Activated naive CD4-positive, alpha-beta T cell treated with anti-CD3 and anti-CD28 coated beads, Interleukin-2, amount 10 ng/mL, durations not matched to agents 5 hours and 36 hours (primary cell): ENCODE measurements around the gene NPB. TPM values are rescaled to one million over a fixed set of nuclear protein-coding genes. Genes with fewer than 3 reads are reported as not detected.

Experiments used
- total RNA-seq, 2 experiments: library from RNA; stranded (reverse); gene quantifications; one replicate each; pipeline ENCODE4 v1.2.3, GENCODE V29; 2021

Gene NPB
- total RNA-seq: under 1 TPM; 0.10 to 0.20 TPM

DNA sequence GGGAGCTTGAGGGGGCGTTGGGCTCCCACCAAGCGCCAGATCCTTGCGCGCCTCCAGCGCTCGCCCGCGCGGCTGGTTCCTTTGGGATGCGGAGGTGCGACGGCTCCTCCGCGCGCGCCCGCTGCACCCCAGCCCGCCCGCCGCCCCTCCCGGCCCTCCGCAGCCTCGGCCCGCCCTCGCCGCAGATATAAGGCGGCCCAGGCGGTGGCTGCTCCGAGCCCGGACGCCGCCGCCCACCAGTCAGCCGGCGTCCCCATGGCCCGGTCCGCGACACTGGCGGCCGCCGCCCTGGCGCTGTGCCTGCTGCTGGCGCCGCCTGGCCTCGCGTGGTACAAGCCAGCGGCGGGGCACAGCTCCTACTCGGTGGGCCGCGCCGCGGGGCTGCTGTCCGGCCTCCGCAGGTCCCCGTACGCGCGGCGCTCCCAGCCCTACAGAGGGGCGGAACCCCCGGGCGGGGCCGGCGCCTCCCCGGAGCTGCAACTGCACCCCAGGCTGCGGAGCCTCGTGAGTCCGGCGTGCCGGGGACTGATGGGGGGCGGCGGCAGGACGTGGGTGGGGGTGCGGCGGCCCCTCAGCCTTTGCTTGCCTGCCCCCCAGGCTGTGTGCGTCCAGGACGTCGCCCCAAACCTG lies at the start of gene NPB:
TSS of gene NPB (plus strand) at position 216 of the 630 bp plus-strand sequence. CDS start at position 256, 40 bp downstream.

GRCh38 chr17:81859906-81860755 lies 41.9 kb upstream of the NPB start, which contains the start of gene P4HB:
Gene P4HB, minus strand, starts transcription at chr17:81860535. Its CDS starts 64 bp downstream, at chr17:81860471.

GRCh38 chr17:81870981-81871386 lies 31.1 kb upstream of the NPB start, which contains the start of gene ARHGDIA:
Gene ARHGDIA, minus strand, starts transcription at chr17:81871337. Its CDS starts 1,407 bp downstream, at chr17:81869930.

GRCh38 chr17:81911277-81911961 lies 9.4 kb downstream of the NPB start, which contains the start of gene PCYT2:
Gene PCYT2, minus strand, starts transcription at chr17:81911399. Its CDS starts 44 bp downstream, at chr17:81911355.

GRCh38 chr17:81917565-81918332 lies 15.7 kb downstream of the NPB start, which contains the start of gene SIRT7:
Gene SIRT7, minus strand, starts transcription at chr17:81918176. Its CDS starts 45 bp downstream, at chr17:81918131.

DNA sequence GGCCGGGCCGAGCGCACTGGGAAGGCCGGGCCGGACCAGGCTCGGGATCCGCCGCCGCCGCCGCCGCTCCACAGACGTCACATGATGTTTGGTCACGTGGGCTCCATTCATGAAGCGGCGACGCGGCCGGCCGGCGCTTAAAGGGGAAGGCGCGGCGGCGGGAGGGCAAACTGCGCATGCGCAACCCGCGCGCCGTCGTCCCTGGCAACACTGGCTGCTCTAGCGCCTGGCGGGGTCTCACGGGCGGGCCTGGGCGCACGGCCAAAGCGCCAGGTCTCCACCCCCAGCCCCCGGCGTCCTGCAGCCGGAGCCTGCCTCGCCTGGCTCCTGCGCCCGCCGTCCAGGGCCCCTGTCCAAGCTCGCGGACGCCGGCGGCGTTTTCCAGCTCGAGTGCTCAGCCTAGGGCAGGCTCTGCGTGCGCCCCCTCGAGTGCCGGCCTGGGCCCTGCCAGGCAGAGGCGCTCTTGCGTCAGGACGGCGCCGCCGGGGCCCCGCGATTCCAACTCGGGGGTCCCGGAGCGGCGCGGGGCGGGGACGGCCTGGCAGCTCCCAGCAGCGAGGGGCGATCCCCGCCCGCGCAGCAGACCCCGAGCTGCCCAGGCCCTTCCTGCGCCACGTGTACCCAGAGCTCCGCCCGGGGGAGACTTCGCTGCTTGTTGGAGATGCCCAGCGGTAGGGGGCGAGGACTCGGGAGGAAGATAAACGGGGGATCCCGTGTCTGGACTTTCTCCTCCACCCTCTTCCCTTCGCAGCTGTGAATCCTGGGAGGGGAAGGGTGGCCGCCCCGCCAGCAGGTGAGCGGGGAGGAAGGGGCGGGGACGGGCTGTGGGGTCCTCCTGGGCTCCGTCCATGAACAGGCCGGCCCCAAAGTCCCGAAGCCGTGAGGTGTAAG lies 25.9 kb downstream of the NPB start, which contains the start of gene MAFG:
TSS of gene MAFG (minus strand) at position 83 of the 891 bp plus-strand sequence. CDS start 4,550 bp downstream, outside the sequence.

DNA sequence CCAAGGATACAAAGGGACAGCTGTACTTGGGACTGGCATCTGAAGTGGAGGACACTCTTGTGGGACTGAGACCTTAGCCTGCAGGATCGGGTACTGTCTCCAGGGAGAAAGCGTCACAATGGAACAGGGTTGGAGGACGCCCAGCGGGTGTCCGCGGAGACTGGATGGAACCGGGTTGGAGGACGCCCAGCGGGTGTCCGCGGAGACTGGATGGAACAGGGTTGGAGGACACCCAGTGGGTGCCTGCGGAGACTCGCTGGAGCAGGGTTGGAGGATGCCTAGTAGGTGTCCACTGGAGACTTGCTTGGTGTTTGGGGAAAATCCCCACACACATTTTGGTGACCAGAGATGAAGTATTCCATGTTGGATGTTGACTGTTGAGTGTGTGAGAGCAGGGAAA lies 45.2 kb downstream of the NPB start, which contains the start of gene MYADML2:
TSS of gene MYADML2 (minus strand) at position 45 of the 400 bp plus-strand sequence. CDS start 5,492 bp downstream, outside the sequence.

Other genes starting within 250 kb of the NPB start
- 10 to 100 TPM; 67.0 to 71.9 TPM for gene PDE6G, start 245.7 kb upstream of the NPB start, total RNA-seq
- gene OXLD1, start 235.6 kb upstream of the NPB start, total RNA-seq: 10 to 100 TPM; 56.5 to 59.1 TPM
- 10 to 100 TPM; 27.1 to 31.8 TPM for gene CCDC137, start 235.5 kb upstream of the NPB start, total RNA-seq
- 10 to 100 TPM; 19.2 to 21.1 TPM for gene ARL16, start 218.4 kb upstream of the NPB start, total RNA-seq
- gene HGS, start 218.2 kb upstream of the NPB start, total RNA-seq: 100 to 1,000 TPM; 112 to 125 TPM
- 10 to 100 TPM; 56.0 to 58.2 TPM for gene MRPL12, start 198.9 kb upstream of the NPB start, total RNA-seq
- gene SLC25A10, start 190.0 kb upstream of the NPB start, total RNA-seq: 10 to 100 TPM; 18.1 to 19.5 TPM
- gene GCGR, start 98.1 kb upstream of the NPB start, total RNA-seq: not detected
- gene MCRIP1, start 68.9 kb upstream of the NPB start, total RNA-seq: 10 to 100 TPM; 51.6 to 53.9 TPM
- gene PPP1R27, start 67.2 kb upstream of the NPB start, total RNA-seq: not detected
- gene P4HB, start 41.7 kb upstream of the NPB start, total RNA-seq: 100 to 1,000 TPM; 471 to 474 TPM
- gene ARHGDIA, start 30.9 kb upstream of the NPB start, total RNA-seq: 100 to 1,000 TPM; 575 to 590 TPM
- gene ALYREF, start 10.7 kb upstream of the NPB start, total RNA-seq: 100 to 1,000 TPM; 145 to 147 TPM
- gene ANAPC11, start 10.5 kb upstream of the NPB start, total RNA-seq: 10 to 100 TPM; 67.2 to 75.1 TPM
- gene PCYT2, start 9.2 kb downstream of the NPB start, total RNA-seq: 10 to 100 TPM; 43.8 to 49.5 TPM
- gene SIRT7, start 15.9 kb downstream of the NPB start, total RNA-seq: 10 to 100 TPM; 51.5 to 52.8 TPM
- 10 to 100 TPM; 22.6 to 23.9 TPM for gene MAFG, start 25.5 kb downstream of the NPB start, total RNA-seq
- gene PYCR1, start 35.1 kb downstream of the NPB start, total RNA-seq: 10 to 100 TPM; 23.3 to 26.1 TPM
- not detected for gene MYADML2, start 45.0 kb downstream of the NPB start, total RNA-seq
- under 1 TPM; 0.30 to 0.34 TPM for gene NOTUM, start 58.9 kb downstream of the NPB start, total RNA-seq
- gene ASPSCR1, start 75.4 kb downstream of the NPB start, total RNA-seq: 10 to 100 TPM; 37.4 to 39.5 TPM
- gene CENPX, start 120.6 kb downstream of the NPB start, total RNA-seq: 10 to 100 TPM; 49.8 to 49.9 TPM
- gene LRRC45, start 121.1 kb downstream of the NPB start, total RNA-seq: 10 to 100 TPM; 29.8 to 33.7 TPM
- gene RAC3, start 129.4 kb downstream of the NPB start, total RNA-seq: 1 to 10 TPM; 6.0 to 6.2 TPM
- gene DCXR, start 135.5 kb downstream of the NPB start, total RNA-seq: 100 to 1,000 TPM in 1 of 2 experiments, 10 to 100 TPM in 1; 98.5 to 103 TPM
- 10 to 100 TPM; 25.1 to 26.8 TPM for gene RFNG, start 149.6 kb downstream of the NPB start, total RNA-seq
- gene GPS1, start 149.7 kb downstream of the NPB start, total RNA-seq: 10 to 100 TPM; 66.6 to 67.5 TPM
- 100 to 1,000 TPM; 110 to 111 TPM for gene DUS1L, start 163.6 kb downstream of the NPB start, total RNA-seq
- 100 to 1,000 TPM; 153 to 162 TPM for gene FASN, start 196.0 kb downstream of the NPB start, total RNA-seq